Neural crest cell (in vitro differentiated cells): ENCODE data around the gene STRA6. TPM values are rescaled to one million over a fixed set of nuclear protein-coding genes. Genes with fewer than 3 reads are reported as not detected.

Experiments
- DNase-seq: peaks from one replicate; pipeline ENCODE4 v3.0.0; 2021; ENCODE audit warnings: low read depth, mixed read lengths, low spot score
- H3K27ac Mint-ChIP-seq: one replicate; pipeline ENCODE4 v1.8.0; 2021; ENCODE audit warnings: mild to moderate bottlenecking, mixed read lengths; ENCODE audit not compliant: unreplicated experiment
- H3K27me3 Mint-ChIP-seq: 2 replicates; pipeline ENCODE4 v1.8.0; 2021; ENCODE audit warnings: low read depth, mild to moderate bottlenecking, mixed read lengths
- H3K36me3 Mint-ChIP-seq: 2 replicates; pipeline ENCODE4 v1.8.0; 2021; ENCODE audit warnings: low read depth, mild to moderate bottlenecking, mixed read lengths
- H3K4me1 Mint-ChIP-seq: 2 replicates; pipeline ENCODE4 v1.8.0; 2021; ENCODE audit warnings: mixed read lengths
- H3K4me3 Mint-ChIP-seq: one replicate; pipeline ENCODE4 v1.8.0; 2021; ENCODE audit warnings: mild to moderate bottlenecking, mixed read lengths
- H3K9me3 Mint-ChIP-seq: 2 replicates; pipeline ENCODE4 v1.8.0; 2021; ENCODE audit warnings: mixed read lengths
- CTCF ChIP-seq: fragments of 200-600 bp; sonication (generic); conservative IDR thresholded peaks from 2 replicates; pipeline ENCODE4 v1.5.0; 2021; ENCODE audit warnings: antibody characterized with exemption, mild to moderate bottlenecking
- total RNA-seq: library from RNA; stranded (reverse); gene quantifications from 2 replicates; pipeline ENCODE4 v1.2.1, GENCODE V29; 2021

The STRA6 gene
- total RNA-seq, 1 donor from 2014 or later = 138 TPM

- H3K36me3 Mint-ChIP-seq = no peaks in the 10 kb centered on the region
- H3K4me1 Mint-ChIP-seq = peaks cover 22% of the 10 kb centered on the region
- no peaks in the 10 kb centered on the region for H3K27me3 Mint-ChIP-seq
- no peak overlapping the region for H3K27ac Mint-ChIP-seq
- no peak for DNase-seq
- H3K9me3 Mint-ChIP-seq = no peaks in the 10 kb centered on the region
- no peak for TF ChIP-seq CTCF
- H3K4me3 Mint-ChIP-seq = no peak overlapping the region
Measured at GRCh38 chr15:74159773-74160172, 42.8 kb downstream of the STRA6 start.

DNA sequence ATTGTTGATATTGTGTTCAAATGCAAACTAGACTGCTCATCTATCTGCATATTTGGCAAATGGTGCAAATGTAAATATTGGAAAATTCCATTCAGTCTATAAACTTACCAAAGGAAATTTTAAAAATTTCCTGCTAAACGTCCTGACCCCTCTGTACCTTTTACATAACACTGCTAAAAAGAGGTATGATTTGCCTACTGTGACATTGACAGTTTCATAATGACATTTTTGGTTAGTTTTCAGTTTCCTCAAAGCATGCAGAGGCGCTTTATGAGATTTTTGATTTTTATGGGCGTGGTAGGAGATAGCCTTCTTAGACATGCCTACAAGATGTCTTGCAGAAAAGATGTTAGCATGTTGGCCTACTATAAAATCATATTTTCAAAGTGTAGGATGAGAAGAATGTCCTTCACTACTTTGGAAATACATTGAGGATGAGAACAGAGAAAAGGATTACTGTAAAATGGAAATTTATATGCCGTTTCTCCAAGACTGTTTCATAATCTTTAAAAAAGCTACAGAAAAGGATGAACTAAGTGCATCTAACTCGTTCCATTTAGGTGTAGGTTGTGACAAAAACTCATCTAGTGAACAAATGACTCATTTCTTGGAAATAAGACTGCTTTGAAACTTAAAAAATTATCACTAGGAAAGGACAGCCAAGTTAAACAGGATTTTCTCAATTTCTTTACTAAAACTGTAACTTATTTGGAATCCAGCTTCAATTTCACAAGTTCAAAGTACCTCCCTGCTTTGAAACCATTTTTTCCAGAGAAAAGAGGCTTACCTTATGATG is 43.5 kb downstream of the STRA6 start:
- TF ChIP-seq CTCF = no peak
- Mint-ChIP-seq H3K36me3 (no peaks in the 10 kb centered on the region), H3K27ac (no peak overlapping the region), H3K27me3 (no peaks in the 10 kb centered on the region), H3K4me3 (no peak overlapping the region), H3K4me1 (peaks cover 22% of the 10 kb centered on the region), H3K9me3 (no peaks in the 10 kb centered on the region)
- no peak for DNase-seq

DNA sequence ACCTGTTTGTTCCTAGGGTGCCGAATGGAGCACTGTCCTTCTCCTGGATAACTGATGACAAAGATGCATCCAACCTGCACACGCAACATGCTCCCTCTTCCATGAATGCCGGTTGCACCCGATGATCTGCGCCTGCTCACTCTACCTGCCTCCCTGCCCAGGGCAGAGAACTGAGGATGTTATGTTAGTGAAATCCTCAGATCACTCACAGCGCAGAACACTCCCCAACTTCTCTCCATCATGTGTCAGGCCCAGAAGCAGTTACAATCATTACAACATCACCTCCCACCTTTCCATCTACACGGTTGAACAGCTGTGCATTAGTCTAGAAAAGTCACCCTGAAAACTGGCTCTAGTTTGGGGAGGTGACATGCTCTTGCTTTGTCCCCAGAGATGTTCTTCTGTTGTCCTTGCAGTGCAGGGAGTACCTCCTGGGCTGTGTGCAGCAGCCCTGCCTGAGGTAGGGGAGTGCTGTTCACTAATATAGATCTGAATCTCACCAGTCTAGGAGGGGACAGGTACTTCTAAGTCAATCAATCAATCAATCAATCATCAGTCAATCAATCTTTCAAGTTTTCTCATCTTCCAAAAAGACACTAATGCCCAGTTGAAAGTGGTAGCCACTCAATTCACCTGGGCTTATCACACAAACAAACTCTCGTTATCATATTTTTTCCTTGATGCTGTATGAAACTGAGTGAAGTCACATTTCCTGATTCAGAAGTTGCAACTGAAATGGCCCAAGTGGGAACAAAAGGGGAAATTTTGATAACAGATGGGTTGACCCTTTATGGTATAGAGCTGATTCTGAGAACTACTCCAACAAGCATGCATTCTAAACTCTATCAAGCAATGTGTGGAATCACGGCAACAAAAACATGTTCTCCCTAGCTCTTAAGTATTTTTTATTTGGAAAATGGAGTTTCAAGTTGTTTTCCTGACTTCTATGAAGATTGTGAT is 44.4 kb downstream of the STRA6 start:
- Mint-ChIP-seq H3K36me3 (no peaks in the 10 kb centered on the region), H3K27me3 (no peaks in the 10 kb centered on the region), H3K9me3 (no peaks in the 10 kb centered on the region), H3K4me3 (no peak overlapping the region), H3K27ac (peak overlapping the region; percentile 3), H3K4me1 (peaks cover 22% of the 10 kb centered on the region)
- DNase-seq = no peak
- TF ChIP-seq CTCF = no peak

DNA sequence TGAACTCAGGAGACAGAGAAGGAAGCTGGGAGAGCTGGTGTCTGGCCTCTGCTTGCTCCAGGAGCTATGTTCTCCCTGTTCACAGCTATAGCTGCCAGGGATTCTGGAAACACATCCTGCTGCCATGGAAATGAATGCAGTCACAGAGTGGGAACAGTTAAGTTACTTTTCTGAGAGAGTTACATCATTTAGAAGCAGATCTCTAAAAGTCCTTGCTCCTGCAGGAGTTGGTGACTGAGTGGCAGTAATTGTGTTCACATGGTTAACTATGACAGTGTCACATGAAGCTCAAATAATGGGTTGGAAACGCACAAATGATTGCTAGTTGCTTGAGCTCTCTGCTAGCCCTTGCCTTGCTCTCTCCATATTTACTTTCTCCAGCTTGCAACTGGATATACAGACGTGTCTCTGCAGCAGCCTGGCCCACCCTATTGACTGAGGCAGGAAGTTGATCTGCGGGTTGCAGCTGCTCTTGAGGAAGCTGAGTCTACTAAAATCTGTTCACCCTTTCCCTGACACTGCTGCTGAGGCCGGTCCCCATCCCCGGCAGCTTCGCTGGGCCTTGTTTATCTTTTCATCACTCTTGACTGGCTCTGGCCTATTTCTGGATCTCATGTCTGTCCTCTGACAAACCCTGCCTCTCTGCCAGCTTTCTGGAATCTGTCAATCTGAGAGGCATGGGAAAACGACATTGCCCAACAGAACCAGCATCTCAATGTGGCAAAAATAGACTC is 45.7 kb downstream of the STRA6 start:
- DNase-seq = no peak
- H3K4me3 Mint-ChIP-seq = no peak overlapping the region
- no peaks in the 10 kb centered on the region for H3K9me3 Mint-ChIP-seq
- no peaks in the 10 kb centered on the region for H3K27me3 Mint-ChIP-seq
- TF ChIP-seq CTCF = no peak
- H3K4me1 Mint-ChIP-seq = peaks cover 22% of the 10 kb centered on the region
- H3K36me3 Mint-ChIP-seq = no peaks in the 10 kb centered on the region
- H3K27ac Mint-ChIP-seq = peak overlapping the region; percentile 13

GRCh38 chr15:74155766-74156417 is 46.7 kb downstream of the STRA6 start:
- TF ChIP-seq CTCF = no peak
- H3K27ac Mint-ChIP-seq = no peak overlapping the region
- H3K4me1 Mint-ChIP-seq = peaks cover 22% of the 10 kb centered on the region
- H3K36me3 Mint-ChIP-seq = no peaks in the 10 kb centered on the region
- no peaks in the 10 kb centered on the region for H3K9me3 Mint-ChIP-seq
- no peak overlapping the region for H3K4me3 Mint-ChIP-seq
- DNase-seq = no peak
- no peaks in the 10 kb centered on the region for H3K27me3 Mint-ChIP-seq
